ENCODE measurements around the gene CCNG1.
"Not testable (repeated sequence)": the region's sequence is repeated elsewhere in the genome, so short reads cannot be mapped to it uniquely, and the experiment has no call there.

GRCh38 chr5:163396818-163397340 is 40.5 kb upstream of the CCNG1 start:
- TF ChIP-seq CTCF (IDR thresholded peaks at IDR 0.05; ENCODE audit: low read depth, low read length); EZH2phosphoT487 (IDR thresholded peaks at IDR 0.05; ENCODE audit: low read depth): not testable (repeated sequence)
